NCI-H146 treated with DMSO at 0.1 percent for 48 hours (cell line): ENCODE measurements around the gene ADGRE1.
"Not testable (repeated sequence)": the region's sequence is repeated elsewhere in the genome, so short reads cannot be mapped to it uniquely, and the experiment has no call there.

Source experiments
- DNase-seq: peaks from one replicate; lab custom pipeline; 2025; ENCODE audit not compliant: unreplicated experiment; lab: John Stamatoyannopoulos, UW

The ADGRE1 gene, protein sequence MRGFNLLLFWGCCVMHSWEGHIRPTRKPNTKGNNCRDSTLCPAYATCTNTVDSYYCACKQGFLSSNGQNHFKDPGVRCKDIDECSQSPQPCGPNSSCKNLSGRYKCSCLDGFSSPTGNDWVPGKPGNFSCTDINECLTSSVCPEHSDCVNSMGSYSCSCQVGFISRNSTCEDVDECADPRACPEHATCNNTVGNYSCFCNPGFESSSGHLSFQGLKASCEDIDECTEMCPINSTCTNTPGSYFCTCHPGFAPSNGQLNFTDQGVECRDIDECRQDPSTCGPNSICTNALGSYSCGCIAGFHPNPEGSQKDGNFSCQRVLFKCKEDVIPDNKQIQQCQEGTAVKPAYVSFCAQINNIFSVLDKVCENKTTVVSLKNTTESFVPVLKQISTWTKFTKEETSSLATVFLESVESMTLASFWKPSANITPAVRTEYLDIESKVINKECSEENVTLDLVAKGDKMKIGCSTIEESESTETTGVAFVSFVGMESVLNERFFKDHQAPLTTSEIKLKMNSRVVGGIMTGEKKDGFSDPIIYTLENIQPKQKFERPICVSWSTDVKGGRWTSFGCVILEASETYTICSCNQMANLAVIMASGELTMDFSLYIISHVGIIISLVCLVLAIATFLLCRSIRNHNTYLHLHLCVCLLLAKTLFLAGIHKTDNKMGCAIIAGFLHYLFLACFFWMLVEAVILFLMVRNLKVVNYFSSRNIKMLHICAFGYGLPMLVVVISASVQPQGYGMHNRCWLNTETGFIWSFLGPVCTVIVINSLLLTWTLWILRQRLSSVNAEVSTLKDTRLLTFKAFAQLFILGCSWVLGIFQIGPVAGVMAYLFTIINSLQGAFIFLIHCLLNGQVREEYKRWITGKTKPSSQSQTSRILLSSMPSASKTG

DNA sequence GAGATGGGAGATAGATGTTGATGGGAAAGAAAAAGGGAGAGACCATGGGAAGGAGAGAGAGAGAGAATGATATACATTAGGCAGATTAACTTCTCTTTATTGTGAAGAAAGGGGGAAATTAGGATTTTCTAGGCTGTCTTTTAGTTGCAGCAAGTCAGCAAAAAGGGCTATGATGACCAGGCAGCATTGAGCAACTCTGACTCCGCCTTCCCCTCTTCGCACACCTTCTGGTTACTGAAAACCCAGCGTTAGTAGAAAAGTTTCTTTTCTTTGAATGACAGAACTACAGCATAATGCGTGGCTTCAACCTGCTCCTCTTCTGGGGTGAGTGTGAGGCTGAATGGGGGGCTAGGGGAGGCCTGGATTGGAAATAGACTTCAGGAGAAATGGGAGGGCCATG is at the start of gene ADGRE1:
Gene ADGRE1 (plus strand): TSS at position 264 of the 400 bp plus-strand sequence. CDS start 30 bp downstream, at position 294.
- no peak for DNase-seq

DNA sequence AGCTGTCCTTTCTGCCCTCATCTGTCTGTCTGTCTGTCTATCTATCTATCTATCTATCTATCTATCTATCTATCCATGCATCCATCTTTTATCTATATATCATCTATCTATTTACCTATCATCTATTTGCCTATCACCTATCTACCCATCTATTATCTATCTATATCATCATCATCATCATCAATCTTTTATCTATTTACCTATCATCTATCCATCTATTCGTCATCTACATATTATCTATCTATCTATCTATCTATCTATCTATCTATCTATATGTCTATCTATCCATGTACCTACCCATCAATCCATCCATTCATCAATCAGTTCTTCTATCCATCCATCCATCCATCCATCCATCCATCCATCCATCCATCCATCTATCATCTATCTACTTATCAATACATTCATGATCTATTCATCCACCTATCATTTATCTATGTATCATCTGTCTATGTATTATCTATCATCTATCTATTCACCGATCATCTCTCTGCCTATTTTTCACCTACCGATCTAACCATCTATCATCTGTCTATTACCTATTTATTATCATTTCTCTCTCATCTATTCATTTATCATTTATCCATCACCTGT is 49.2 kb upstream of the ADGRE1 start:
- DNase-seq: no peak

DNA sequence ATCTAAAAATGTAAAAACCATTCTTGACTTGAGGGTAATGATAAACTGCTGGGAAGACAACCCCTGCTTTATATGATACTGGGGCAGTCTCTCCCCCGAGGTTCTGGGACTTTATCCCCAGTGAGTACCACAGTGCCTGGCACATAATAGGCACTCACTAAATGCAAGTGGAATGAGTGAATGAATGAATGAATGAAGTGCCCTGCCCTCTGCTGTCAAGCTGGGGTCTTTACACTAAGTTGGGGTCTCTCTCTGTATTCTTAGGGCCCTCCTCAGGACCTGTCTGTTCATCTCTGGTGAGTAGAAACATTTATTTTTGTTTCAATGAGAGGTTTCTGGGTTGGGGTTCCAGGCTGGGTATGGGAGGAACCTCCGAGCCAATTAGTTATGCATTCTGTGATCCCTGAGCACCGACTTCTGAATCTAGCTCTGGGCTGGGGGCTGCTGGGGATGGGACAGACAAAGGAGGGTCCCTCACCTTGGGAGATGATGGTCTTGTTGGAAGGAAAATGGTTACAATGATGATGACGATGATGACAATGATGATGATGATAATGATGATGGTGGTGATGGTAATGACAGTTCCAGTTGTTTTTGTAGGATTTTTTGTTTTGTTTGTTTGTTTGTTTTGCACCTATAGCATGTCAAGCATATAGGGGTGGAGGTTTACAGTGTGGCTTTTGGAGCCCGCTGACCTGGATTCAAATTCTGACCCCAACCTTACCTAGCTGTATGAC is 44.3 kb upstream of the ADGRE1 start:
- no peak for DNase-seq

DNA sequence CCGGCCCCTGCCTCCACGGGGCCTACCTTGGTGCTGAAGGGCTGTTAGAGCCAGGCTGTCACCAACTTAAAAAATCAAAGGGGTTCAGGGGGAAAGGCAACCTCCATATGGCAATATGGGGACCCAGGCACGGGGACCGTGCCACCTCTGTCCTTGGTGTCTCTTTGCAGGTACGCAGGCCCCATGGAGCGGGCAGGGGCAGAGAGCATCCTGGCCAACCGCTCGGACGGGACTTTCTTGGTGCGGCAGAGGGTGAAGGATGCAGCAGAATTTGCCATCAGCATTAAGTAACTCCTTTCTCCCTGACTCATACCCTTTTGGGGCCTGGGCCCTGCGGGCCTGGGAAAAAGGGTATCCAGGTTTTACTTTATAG is 39.6 kb upstream of the ADGRE1 start:
- DNase-seq: no peak

DNA sequence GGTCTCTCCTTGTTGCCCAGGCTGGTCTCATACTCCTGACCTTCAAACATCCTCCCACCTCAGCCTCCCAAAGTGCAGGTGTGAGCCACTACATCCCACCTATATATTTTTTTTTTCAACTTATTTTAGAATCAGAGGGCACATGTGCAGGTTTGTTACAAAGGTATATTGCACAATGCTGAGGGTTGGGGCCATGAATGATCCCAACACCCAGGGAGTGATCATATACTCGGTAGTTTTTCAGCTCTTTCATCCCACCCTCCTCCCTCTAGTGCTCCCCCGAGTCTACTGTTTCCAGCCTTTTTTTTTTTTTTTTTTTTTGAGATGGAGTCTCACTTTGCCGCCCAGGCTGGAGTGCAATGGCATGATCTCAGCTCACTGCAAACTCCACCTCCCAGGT is 38.4 kb upstream of the ADGRE1 start:
- no peak for DNase-seq

DNA sequence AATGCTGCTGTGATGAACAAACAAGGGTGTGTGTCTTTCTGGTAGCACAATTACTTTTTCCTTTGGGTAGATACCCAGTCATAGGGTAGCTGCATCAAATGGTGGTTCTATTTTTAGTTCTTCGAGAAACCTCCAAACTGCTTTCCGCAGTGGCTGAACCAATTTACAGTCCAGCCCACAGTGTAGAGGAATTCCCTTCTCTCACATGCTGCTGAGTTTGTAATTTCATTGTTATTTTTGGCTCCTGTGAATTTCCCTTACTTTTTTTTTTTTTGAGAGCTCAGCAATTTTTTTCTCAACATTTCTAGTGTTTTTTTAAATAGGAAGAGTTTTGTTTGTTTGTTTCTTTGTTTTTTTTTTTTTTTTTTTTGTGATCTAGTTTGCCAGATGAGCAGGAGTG is 37.5 kb upstream of the ADGRE1 start:
- no peak for DNase-seq

DNA sequence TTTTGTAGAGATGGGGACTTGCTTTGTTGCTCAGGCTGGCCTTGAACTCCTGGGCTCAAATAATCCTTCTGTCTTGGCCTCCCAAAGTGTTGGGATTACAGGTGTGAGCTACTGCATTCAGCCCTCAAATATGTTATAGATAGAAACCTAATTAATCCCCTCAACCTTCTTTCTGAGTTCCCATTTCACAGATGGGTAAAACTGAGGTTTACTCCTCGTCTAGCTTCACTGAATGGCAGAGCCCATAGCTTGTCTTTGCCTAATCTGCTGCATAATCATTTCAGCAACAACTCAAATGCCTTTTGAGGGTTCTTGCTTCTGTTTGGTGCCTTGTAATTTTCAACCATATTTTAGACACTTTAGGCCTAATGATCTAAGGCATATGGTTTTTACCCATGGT is 36.0 kb upstream of the ADGRE1 start:
- no peak for DNase-seq

DNA sequence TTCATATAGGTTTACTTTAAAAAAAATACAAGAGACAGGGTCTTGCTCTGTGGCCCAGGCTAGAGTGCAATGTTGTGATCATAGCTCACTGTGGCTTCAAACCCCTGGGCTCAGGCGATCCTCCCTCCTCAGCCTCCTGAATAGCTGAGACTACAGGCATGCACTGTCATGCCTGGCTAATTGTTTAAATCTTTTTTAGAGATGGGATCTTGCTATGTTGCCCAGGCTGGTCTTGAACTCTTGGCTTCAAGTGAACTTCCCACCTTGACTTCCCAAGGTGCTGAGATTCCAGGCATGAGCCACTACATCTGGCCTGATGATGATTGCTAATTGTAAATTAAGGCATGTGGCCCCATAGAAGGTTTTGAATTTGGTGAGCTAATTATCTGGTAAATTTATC is 35.4 kb upstream of the ADGRE1 start:
- DNase-seq: no peak

DNA sequence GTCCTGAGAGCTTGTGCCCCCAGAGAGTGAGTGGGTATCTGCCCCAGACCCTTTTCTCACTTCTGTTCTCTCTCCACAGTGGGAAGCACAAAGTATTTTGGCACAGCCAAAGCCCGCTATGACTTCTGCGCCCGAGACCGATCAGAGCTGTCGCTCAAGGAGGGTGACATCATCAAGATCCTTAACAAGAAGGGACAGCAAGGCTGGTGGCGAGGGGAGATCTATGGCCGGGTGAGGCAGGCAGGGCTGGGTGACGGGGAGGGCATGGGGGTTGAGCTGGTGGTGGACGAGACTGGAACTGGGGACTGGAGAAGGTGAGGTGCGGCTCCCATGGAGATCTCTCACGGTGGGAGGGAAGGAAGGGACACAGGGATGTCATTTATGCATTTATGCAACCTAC is 33.5 kb upstream of the ADGRE1 start:
- DNase-seq: no peak

DNA sequence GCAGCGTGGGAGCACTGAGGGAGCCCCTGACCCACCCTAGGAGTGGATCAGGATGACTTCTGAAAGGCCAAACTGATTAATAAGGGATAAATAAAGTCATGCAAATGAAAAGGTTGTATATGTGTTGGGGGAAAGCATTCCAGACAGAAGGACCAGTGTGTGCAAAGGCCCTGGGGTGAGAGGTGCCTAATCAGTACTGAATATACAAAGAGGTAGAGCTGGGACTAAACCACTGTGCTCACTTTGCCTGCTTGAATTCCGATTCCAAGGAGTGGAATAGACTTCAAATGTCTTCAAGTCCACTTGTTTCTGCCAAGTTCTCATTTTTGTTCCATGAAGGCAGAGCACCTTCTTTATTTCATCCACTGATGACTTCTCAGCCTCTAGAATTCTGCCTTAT is 32.6 kb upstream of the ADGRE1 start:
- DNase-seq: no peak

DNA sequence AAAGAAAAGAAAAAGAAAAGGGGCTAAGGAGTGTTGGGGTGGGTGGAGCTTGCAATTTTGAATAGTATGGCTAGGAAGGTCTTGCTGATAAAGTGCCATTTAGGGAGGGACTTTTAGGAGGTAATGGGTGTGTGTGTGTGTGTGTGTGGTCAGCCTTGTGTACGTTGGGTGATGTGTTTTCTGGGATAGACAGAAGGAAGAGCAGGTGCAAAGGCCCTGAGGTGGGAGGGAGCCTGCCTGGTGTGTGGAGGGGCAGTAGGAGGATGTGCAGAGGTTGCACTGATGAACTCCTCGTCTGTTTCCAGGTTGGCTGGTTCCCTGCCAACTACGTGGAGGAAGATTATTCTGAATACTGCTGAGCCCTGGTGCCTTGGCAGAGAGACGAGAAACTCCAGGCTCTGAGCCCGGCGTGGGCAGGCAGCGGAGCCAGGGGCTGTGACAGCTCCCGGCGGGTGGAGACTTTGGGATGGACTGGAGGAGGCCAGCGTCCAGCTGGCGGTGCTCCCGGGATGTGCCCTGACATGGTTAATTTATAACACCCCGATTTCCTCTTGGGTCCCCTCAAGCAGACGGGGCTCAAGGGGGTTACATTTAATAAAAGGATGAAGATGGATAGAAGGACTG is 30.5 kb upstream of the ADGRE1 start:
- DNase-seq: no peak

DNA sequence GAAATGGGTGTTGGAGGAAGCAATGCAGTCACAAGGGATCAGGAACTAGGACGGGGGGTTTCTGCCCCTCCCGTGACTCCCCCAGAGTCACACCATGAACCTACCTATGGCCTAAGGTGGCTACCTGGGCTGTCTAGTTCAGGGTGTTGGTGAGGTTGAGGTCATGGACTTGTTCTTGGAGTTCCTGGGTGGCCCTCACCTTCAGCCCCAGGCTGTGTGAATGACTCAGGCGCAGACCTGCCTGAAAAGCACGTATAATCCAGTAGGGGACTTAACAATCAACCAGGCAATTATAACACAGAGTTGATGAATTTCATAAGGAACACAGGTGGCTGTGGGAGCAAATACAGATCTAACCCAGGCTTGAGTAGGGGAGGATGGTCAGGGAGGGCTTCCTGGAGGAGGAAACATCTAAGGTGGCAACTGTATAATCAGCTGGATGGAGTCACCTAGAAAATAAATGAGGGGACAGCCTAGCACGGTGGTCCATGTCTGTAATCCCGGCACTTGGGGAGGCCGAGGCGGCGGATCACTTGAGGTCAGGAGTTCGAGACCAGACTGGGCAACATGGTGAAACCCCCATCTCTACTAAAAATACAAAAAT is 25.6 kb upstream of the ADGRE1 start:
- DNase-seq: no peak

DNA sequence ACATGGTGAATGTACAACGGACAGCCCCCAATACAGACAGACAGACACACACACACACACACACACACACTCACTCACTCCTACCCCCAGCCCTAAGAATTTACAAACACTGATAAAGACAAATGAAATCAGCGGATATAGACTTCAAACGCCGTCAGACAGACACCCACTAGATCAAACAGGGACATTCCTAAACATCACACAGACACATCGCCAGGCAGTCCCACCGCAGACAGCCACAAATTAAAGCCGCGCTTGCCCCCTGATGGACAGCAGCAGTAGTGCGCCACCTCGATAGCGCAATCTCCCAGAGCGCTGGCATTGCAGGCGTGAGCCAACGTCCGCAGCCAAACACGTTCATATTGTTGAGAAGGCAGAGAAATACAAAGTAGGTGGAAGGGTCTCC is 24.7 kb upstream of the ADGRE1 start:
- no peak for DNase-seq

DNA sequence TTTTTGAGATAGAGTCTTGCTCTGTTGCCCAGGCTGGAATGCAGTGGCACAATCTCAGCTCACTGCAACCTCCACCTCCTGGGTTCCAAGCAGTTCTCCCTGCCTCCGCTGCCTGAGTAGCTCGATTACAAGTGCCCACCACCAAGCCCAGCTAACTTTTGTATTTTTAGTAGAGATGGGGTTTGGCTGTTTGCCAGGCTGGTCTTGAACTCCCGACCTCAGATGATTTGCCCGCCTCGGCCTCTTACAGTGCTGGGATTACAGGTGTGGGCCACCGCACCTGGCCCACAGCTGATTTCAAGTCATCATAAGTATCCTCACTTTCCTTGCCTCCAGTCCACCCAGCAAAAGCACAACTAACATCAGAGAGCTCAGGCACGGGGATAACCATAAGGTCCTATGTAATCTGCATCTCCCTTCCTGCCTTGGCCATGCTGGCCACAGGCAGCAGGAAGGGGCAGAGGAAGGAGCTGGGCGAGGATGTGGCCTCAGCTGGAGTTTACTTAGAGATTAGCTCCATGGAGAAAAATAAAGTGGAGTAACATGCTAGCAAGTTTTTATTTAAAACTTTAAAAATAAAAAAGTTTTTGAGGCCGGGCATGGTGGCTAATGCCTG is 22.9 kb upstream of the ADGRE1 start:
- DNase-seq: no peak

DNA sequence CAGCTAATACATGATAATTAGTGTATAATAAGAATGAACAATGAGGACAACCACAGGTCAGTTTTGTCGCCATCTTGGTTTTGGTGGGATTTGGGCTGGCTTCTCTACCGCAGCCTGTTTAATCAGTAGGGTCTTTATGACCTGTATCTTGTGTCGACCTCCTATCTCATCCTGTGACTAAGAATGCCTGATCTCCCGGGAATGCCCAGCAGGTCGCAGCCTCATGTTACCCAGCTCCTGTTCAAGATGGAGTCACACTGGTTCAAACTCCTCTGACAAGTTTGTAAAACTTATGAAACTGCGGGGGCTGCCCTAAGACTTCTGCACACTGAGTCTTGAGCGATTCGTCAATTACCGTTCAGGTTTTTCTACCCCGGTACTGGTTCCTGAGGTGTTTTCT is 21.5 kb upstream of the ADGRE1 start:
- no peak for DNase-seq

DNA sequence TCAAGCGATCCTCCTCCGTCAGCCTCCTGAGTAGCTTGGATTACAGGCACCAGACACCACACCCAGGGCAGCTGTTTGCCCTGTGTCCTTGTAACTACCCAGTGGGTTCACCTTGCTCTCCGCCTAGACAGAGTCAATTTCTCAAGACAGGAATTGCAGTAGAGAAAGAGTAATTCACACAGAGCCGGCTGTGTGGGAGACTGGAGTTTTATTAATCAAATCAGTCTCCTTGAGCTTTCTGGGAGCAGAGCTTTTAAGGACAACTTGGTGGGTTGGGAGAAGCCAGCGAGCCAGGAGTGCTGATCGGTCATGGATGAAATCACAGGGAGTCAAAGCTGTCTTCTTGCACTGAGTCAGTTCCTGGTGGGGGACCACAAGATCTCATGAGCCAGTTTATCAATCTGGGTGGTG is 20.6 kb upstream of the ADGRE1 start:
- DNase-seq: no peak

DNA sequence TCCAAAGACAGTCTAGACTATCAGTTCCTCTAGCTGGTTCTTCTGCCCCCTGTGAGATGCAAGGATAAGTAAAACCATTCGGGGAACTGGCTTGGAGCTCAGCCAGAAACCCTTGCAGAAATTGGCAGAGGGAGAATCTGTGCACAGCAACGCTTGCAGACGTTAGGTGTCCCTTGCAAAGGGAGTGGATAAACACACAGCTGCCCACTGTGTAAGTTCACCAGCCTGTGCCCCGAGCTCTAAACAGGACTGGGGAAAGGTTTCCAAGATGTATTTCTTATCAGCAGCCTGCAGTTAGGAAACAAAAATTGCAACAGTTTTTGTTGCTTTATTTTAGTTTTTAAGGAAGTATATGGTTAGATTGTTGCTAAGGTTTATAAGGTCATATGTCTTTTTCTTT is 19.0 kb upstream of the ADGRE1 start:
- DNase-seq: no peak

DNA sequence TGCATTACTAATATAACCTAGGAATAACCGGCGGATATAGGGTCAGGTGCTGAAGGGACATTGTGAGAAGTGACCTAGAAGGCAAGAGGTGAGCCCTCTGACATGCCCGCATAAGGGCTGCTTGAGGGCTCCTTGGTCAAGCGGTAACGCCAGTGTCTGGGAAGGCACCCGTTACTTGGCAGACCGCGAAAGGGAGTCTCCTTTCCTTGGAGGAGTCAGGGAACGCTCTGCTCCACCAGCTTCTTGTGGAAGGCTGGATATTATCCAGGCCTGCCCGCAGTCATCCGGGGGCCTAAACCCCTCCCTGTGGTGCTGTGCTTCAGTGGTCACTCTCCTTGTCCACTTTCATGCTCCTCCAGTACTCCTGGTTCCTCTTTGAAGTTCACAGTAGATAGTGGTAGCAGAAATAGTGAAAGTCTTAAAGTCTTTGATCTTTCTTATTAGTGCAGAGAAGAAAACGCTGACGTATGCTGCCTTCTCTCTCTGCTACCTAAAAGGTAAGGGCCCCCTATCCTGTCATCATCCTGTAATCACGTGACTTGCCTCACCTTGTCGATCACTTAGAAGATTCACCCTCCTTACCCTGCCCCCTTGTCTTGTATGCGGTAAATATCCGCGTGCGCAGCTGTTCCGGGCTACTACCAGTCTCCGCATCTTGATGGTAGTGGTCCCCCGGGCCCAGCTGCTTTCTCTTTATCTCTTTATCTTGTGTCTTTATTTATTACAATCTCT is 18.1 kb upstream of the ADGRE1 start:
- DNase-seq: not testable (repeated sequence)

DNA sequence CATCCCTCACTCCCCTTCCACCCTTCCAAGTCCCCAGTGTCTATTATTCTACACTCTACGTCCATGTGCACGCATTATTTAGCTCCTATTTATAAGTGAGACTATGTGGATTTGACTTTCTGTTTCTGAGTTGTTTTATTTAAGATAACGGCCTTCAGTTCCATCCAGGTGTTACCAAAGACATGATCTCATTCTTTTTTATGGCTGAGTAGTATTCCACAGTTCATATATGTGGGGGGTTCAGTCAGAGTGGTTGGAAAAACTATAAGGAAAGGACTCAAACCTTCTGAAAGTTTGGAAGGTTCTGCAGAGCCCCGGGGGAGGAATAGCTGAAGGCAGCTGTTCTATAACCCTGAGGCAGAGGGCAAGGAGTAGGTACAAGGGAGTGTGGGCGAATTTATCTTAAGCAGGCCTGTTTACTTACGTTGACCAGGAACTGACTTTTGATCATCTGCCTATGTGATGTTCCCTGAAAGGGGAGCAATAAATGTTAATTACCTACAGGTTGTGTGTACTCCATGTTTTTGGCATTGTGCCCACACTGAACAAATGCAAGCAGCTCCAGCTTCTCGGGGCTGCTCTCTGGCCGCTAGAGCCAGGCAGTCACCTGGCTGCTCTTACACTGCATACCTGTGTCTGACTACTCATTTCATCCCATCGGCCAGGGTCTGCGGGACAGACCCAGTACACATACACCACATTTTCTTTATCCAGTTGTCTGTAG is 13.5 kb upstream of the ADGRE1 start:
- no peak for DNase-seq
